Ecto neural progenitor cell (in vitro differentiated cells): ENCODE results near the gene IPMK.

ENCODE experiments used
- DNase-seq: peaks from one replicate; pipeline ENCODE4 v3.0.0-alpha.2; 2018; ENCODE audit warnings: low spot score

IPMK gene

GRCh38 chr10:58153751-58154150 is 113.9 kb downstream of the IPMK start:
- DNase-seq = no peak

GRCh38 chr10:58152673-58153263 is 114.9 kb downstream of the IPMK start:
- no peak for DNase-seq

- DNase-seq = no peak
Observed at GRCh38 chr10:58150290-58150689, 117.4 kb downstream of the IPMK start.

- no peak for DNase-seq
Observed at GRCh38 chr10:58143944-58144343, 123.8 kb downstream of the IPMK start.
